GM12878 (cell line): ENCODE results near the gene INTS7. TPM values are rescaled to one million over a fixed set of nuclear protein-coding genes. Genes with fewer than 3 reads are reported as not detected.
A peak's percentile ranks its signal among the peaks of the same experiment; 100 is the strongest.

Experiments used
- ATAC-seq: fragments of 200-7000 bp; cut with Tn5 transposase; 3 replicates; pipeline ENCODE4 v1.9.1; 2020; ENCODE audit warnings: mild to moderate bottlenecking, moderate library complexity
- BruUV-seq: library from RNA; stranded (reverse); fragments of 400-500 nt; replicated peaks from 2 replicates; lab custom pipeline; 2021; lab: Mats Ljungman, UMichigan
- CTCF ChIA-PET: fragments of 300-600 bp; sonication (Branson Sonifier 250); formaldehyde crosslinking; extraction: SDS; loops from one replicate; lab custom pipeline; 2021; ENCODE audit warnings: inconsistent platforms; lab: Yijun Ruan, JAX
- POLR2A ChIA-PET: fragments of 350-600 bp; formaldehyde crosslinking; extraction: SDS; loops from one replicate; lab custom pipeline; 2021; ENCODE audit warnings: inconsistent platforms; lab: Charles Lee
- RAD21 ChIA-PET: fragments of 300-600 bp; sonication (Branson Sonifier 250); formaldehyde crosslinking; loops from one replicate; lab custom pipeline; 2023; ENCODE audit warnings: antibody characterized with exemption; ENCODE audit not compliant: unreplicated experiment; lab: Charles Lee
- SMC1A ChIA-PET: fragments of 300-600 bp; sonication (Branson Sonifier 250); formaldehyde crosslinking; loops from one replicate; lab custom pipeline; 2023; ENCODE audit not compliant: unreplicated experiment, uncharacterized antibody; lab: Charles Lee
- DNase-seq: peaks from one replicate; pipeline ENCODE4 v3.0.0-alpha.2; 2011; ENCODE audit warnings: low read depth, low spot score
- FAIRE-seq: peaks from 3 replicates; lab custom pipeline; 2011; peaks lifted over from hg19 to GRCh38; lab: Jason Lieb, UNC
- H2AFZ ChIP-seq: 2 replicates; pipeline ENCODE4 v1.6.0; 2011; ENCODE audit warnings: low read depth, low read length, control low read depth; ENCODE audit not compliant: control insufficient read depth
- H3K27ac ChIP-seq: 2 replicates; pipeline ENCODE4 v1.5.1; 2011; ENCODE audit warnings: control low read depth; ENCODE audit not compliant: control insufficient read depth, insufficient read depth
- H3K27me3 ChIP-seq, 2 experiments: replicated peaks in 1 of 2; 2 replicates each; pipeline versions ENCODE4 v1.6.0 to v1.6.1; 2011; ENCODE audit warnings: low read length in 1 of 2; ENCODE audit not compliant: control insufficient read depth in 2 of 2, insufficient read depth in 2 of 2
- H3K36me3 ChIP-seq, 2 experiments: 2 replicates each; pipeline ENCODE4 v1.5.1; 2011; ENCODE audit warnings: low read length in 1 of 2; ENCODE audit not compliant: control insufficient read depth in 2 of 2, insufficient read depth in 2 of 2
- H3K4me1 ChIP-seq: 2 replicates; pipeline ENCODE4 v1.6.1; 2011; ENCODE audit warnings: mild to moderate bottlenecking, low read length, moderate library complexity, mixed read lengths; ENCODE audit not compliant: control insufficient read depth, insufficient read depth
- H3K4me2 ChIP-seq: 2 replicates; pipeline ENCODE4 v1.6.0; 2011; ENCODE audit warnings: control low read depth; ENCODE audit not compliant: control insufficient read depth, insufficient read depth
- H3K4me3 ChIP-seq: fragments of 200-600 bp; sonication (generic); 2 replicates; pipeline ENCODE4 v1.5.1; 2016
- H3K79me2 ChIP-seq: 2 replicates; pipeline ENCODE4 v1.6.0; 2011; ENCODE audit warnings: low read length; ENCODE audit not compliant: control insufficient read depth, insufficient read depth
- H3K9ac ChIP-seq: 2 replicates; pipeline ENCODE4 v1.8.0; 2011; ENCODE audit warnings: low read length, control low read depth, mixed read lengths; ENCODE audit not compliant: control insufficient read depth, insufficient read depth
- H3K9me3 ChIP-seq: replicated peaks from 3 replicates; pipeline ENCODE4 v1.5.1; 2011; ENCODE audit warnings: mild to moderate bottlenecking, low read length; ENCODE audit not compliant: control insufficient read depth, insufficient read depth
- H4K20me1 ChIP-seq: 2 replicates; pipeline ENCODE4 v1.6.0; 2011; ENCODE audit not compliant: control insufficient read depth, insufficient read depth
- ATF7 ChIP-seq: fragments of 450-650 bp; IDR thresholded peaks from 2 replicates; pipeline ENCODE4 v1.6.1; 2016; ENCODE audit warnings: low read depth, mild to moderate bottlenecking
- MTA2 ChIP-seq: fragments of 450-650 bp; IDR thresholded peaks from 2 replicates; pipeline ENCODE4 v1.6.1; 2016; ENCODE audit warnings: low read depth, mild to moderate bottlenecking, moderate library complexity
- RCOR1 ChIP-seq: conservative IDR thresholded peaks from 2 replicates; pipeline ENCODE4 v1.6.1; 2012; ENCODE audit warnings: low read depth, low read length, improper control_type of control experiment
- RUNX3 ChIP-seq: IDR thresholded peaks from 2 replicates; pipeline ENCODE4 v1.6.1; 2012; ENCODE audit warnings: low read length, inconsistent platforms
- WGBS: methylation state at CpG from one replicate; pipeline ENCODE4 v1.1.6; 2016; ENCODE audit warnings: low lambda C conversion rate; ENCODE audit not compliant: insufficient replicate concordance, insufficient coverage; ENCODE audit errors: missing lambda C conversion rate; 5-methylcytosine and 5-hydroxymethylcytosine counted together
- in situ Hi-C: fragments of 300-500 bp; cut with MboI; formaldehyde crosslinking; loops from 9 replicates; pipeline ENCODE4 v1.14.3; 2018; ENCODE audit warnings: mixed read lengths
- intact Hi-C: fragments of 100-400 bp; cut with micrococcal nuclease; formaldehyde crosslinking; loops from one replicate; pipeline ENCODE4 v1.14.2; 2022; ENCODE audit not compliant: unreplicated experiment
- polyA plus RNA-seq, 11 experiments: library from polyadenylated mRNA; depleted of rRNA in 4 of 11; unstranded in 6 of 11; stranded (reverse) in 5 of 11; fragments of >200 nt; fragmentation: Nextera tagmentation in 4 of 11; fragmentation: Illumina TruSeq in 1 of 11; extraction: Ambion mirVana in 4 of 11; extraction: Trizol in 1 of 11; gene quantifications; 1 replicate in 1 of 11; 2 replicates in 10 of 11; pipeline versions ENCODE4 v1.2.1 to v1.2.3, GENCODE V29; 2011 to 2016; ENCODE audit warnings: inconsistent platforms in 2 of 11, missing spikeins in 2 of 11, low read depth in 1 of 11
- total RNA-seq, 4 experiments: library from RNA; depleted of rRNA in 3 of 4; stranded (reverse); fragments of >200 nt in 3 of 4; fragmentation: Illumina TruSeq in 1 of 4; extraction: Trizol in 1 of 4; gene quantifications; 2 replicates each; pipeline versions ENCODE4 v1.2.1 to v1.2.3, GENCODE V29; 2013 to 2021
- TF ChIP-seq, protein P1 (sequence below): fragments of 450-650 bp; IDR thresholded peaks from 2 replicates; pipeline ENCODE4 v1.6.1; 2017; ENCODE audit warnings: mild to moderate bottlenecking
- TF ChIP-seq, protein P2 (sequence below): IDR thresholded peaks from 2 replicates; pipeline ENCODE4 v1.6.1; 2012; ENCODE audit warnings: low read depth, low read length, improper control_type of control experiment
- TF ChIP-seq, protein P3 (sequence below): fragments of 450-650 bp; formaldehyde crosslinking; IDR thresholded peaks from 2 replicates; pipeline ENCODE4 v1.4.0; 2022; ENCODE audit warnings: mild to moderate bottlenecking, moderate library complexity

INTS7 gene
- total and polyA plus RNA-seq, 10 of the 15 experiments (the other 5 are each of a cell fraction or from before 2014, with no cell fraction given) = 17.1 to 49.1 (median 26.8) TPM

DNA sequence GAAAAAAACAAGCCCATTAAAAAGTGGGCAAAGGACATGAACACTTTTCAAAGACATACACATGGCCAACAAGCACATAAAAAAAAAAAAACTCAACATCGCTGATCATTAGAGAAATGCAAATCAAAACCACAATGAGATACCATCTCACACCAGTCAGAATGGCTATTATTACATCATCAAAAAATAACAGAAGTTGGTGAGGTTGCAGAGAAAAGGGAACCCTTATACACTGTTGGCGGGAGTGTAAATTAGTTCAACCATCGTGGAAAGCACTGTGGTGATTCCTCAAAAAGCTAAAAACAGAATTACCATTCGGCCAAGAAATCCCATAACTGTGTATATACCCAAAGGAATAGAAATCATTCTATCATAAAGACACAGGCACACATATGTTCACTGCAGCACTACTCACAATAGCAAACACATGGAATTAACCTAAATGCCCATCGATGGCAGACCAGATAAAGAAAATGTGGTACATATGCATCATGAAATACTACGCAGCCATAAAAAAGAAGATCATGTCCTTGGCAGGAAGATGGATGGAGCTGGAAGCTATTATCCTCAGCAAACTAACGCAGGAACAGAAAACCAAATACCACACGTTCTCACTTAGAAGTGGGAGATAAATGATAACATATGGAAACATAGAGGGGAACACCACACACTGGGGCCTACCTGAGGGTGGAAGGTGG is 70.1 kb downstream of the INTS7 start:
- intact Hi-C loops (no loop called here), in situ Hi-C loops (no loop called here)
- TF ChIP-seq ATF7 (peak; percentile 88), RUNX3 (0 out of 2 replicates have a peak, but pooled peaks have one; percentile 14), MTA2 (peak; percentile 46; the same call in 1 of the 2 replicates), RCOR1 (no peak)
- TF ChIP-seq, protein P1, sequence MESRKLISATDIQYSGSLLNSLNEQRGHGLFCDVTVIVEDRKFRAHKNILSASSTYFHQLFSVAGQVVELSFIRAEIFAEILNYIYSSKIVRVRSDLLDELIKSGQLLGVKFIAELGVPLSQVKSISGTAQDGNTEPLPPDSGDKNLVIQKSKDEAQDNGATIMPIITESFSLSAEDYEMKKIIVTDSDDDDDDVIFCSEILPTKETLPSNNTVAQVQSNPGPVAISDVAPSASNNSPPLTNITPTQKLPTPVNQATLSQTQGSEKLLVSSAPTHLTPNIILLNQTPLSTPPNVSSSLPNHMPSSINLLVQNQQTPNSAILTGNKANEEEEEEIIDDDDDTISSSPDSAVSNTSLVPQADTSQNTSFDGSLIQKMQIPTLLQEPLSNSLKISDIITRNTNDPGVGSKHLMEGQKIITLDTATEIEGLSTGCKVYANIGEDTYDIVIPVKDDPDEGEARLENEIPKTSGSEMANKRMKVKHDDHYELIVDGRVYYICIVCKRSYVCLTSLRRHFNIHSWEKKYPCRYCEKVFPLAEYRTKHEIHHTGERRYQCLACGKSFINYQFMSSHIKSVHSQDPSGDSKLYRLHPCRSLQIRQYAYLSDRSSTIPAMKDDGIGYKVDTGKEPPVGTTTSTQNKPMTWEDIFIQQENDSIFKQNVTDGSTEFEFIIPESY = peak; percentile 94
- TF ChIP-seq, protein P2, sequence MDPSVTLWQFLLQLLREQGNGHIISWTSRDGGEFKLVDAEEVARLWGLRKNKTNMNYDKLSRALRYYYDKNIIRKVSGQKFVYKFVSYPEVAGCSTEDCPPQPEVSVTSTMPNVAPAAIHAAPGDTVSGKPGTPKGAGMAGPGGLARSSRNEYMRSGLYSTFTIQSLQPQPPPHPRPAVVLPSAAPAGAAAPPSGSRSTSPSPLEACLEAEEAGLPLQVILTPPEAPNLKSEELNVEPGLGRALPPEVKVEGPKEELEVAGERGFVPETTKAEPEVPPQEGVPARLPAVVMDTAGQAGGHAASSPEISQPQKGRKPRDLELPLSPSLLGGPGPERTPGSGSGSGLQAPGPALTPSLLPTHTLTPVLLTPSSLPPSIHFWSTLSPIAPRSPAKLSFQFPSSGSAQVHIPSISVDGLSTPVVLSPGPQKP = no peak
- TF ChIP-seq, protein P3, sequence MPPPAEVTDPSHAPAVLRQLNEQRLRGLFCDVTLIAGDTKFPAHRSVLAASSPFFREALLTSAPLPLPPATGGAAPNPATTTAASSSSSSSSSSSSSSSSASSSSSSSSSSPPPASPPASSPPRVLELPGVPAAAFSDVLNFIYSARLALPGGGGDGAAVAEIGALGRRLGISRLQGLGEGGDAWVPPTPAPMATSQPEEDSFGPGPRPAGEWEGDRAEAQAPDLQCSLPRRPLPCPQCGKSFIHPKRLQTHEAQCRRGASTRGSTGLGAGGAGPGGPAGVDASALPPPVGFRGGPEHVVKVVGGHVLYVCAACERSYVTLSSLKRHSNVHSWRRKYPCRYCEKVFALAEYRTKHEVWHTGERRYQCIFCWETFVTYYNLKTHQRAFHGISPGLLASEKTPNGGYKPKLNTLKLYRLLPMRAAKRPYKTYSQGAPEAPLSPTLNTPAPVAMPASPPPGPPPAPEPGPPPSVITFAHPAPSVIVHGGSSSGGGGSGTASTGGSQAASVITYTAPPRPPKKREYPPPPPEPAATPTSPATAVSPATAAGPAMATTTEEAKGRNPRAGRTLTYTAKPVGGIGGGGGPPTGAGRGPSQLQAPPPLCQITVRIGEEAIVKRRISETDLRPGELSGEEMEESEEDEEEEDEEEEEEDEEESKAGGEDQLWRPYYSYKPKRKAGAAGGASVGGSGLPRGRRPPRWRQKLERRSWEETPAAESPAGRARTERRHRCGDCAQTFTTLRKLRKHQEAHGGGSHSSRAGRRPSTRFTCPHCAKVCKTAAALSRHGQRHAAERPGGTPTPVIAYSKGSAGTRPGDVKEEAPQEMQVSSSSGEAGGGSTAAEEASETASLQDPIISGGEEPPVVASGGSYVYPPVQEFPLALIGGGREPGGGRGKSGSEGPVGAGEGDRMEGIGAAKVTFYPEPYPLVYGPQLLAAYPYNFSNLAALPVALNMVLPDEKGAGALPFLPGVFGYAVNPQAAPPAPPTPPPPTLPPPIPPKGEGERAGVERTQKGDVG (CRISPR knock-in tag) = no peak
- no TSS peak for BruUV-seq
- H4K20me1 ChIP-seq = no peaks in the 10 kb centered on the region
- RAD21 ChIA-PET = no interaction called here
- H3K79me2 ChIP-seq = no peaks in the 10 kb centered on the region
- no peaks in the 10 kb centered on the region for H3K27me3 ChIP-seq
- 73% methylated on average over 8 of the region's 8 CpGs for WGBS
- ATAC-seq = peak; percentile 56
- H3K9me3 ChIP-seq = peaks cover 5% of the 10 kb centered on the region; the same call in 2 of the 3 replicates
- no peak for DNase-seq
- no peaks in the 10 kb centered on the region for H3K4me1 ChIP-seq
- no peak overlapping the region for H3K9ac ChIP-seq
- H3K4me2 ChIP-seq = no peak overlapping the region
- no peak overlapping the region for H3K4me3 ChIP-seq
- SMC1A ChIA-PET = interaction anchor here (0.7 to 1.4 kb wide), 4 partner anchors 9 to 62 kb away, joined by 3 to 6 read pairs (median 4); no protein-coding TSS in a partner anchor
- H3K36me3 ChIP-seq = peaks cover 2 to 26% of the 10 kb centered on the region in 2 experiments
- H3K27ac ChIP-seq = no peak overlapping the region
- H2AFZ ChIP-seq = no peak overlapping the region
- POLR2A ChIA-PET = interaction anchor here (0.6 kb wide), 1 partner anchor 270 kb away, joined by 6 read pairs; no protein-coding TSS in a partner anchor
- CTCF ChIA-PET = interaction anchor here (0.9 to 1.4 kb wide), 3 partner anchors 15 to 284 kb away, joined by 3 to 4 read pairs (median 3); no protein-coding TSS in a partner anchor
- peak; percentile 62 for FAIRE-seq
